Right renal pelvis (tissue), 4 donors: ENCODE data around the gene TARBP2. TPM values are rescaled to one million over a fixed set of nuclear protein-coding genes. Genes with fewer than 3 reads are reported as not detected.

Experiments
- DNase-seq, 4 donors: peaks; one replicate each; pipeline ENCODE4 v3.0.0-alpha.2; 2013; ENCODE audit warnings: low read depth in 4 of 4, low spot score in 3 of 4, missing footprints in 1 of 4
- polyA plus RNA-seq, 4 donors: library from polyadenylated mRNA; unstranded; fragments of 120-200 nt; gene quantifications; one replicate each; pipeline ENCODE4 v1.2.1, GENCODE V29; 2013; ENCODE audit not compliant: insufficient read length in 4 of 4

The TARBP2 gene
- polyA plus RNA-seq, 4 donors, result 43.0 to 57.0 (median 45.7) TPM

GRCh38 chr12:53493610-53494391 is 7.3 kb upstream of the TARBP2 start:
- DNase-seq, result no peak

DNA sequence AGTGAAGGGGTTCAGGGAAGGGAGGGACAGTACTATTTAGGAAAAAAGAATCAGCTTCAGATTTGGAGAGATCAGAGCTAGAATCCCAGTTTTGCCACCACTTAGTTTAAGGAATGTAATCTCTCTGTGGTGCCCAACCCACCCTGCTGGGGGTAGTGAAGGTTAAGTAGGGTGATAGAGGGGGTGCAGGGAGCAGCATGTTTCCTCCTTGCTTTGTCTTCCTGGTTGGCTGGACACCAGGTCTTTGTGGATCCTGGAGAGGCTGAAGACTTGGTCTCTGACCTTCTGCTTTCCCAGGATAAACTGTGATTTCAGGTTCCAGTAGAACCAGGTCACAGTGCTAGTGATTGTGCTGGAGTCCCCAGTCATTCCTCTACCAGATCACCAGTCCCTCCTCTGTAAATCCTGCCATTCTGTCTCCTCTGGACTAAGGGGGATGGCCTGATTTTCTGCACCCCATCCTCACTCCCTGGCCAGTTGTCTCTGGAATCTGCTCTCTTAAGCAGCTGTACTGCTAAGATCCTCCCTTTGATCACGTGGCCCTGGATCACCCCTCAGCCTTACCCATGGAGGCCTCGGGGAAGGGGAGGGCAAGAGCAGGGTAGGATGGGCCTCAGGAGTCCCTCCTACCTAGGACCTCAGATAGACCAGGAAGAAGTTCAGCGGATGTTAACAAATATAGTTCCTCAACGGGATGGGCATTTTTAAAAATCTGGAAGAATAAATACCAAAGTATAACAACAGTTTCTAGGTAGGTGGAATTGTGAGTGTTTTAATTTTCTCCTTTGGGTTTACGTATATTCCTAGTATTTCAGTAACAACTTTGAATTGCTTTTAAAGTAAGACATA is 5.0 kb upstream of the TARBP2 start:
- DNase-seq, result no peak

GRCh38 chr12:53496752-53497032 is 4.4 kb upstream of the TARBP2 start:
- DNase-seq, result no peak

DNA sequence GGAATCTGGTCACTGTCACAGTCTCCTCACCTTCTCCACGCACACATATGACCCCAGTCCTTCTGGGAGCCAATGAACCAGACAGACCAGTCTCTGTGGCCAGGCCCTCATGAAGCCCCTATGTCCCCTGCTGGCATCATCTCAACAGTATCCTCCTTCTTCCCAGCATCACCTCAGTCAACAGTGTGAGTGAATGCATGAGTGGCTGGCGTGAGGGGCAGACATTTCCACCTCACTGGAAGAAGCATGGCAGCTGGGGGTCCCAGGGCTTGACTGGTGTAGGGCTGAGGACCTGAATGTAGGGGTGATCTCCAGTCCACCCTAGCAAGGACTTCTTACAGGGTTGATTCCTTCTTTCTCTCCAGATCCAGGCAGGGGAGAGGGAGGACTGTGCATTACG is 3.6 kb upstream of the TARBP2 start:
- no peak for DNase-seq

DNA sequence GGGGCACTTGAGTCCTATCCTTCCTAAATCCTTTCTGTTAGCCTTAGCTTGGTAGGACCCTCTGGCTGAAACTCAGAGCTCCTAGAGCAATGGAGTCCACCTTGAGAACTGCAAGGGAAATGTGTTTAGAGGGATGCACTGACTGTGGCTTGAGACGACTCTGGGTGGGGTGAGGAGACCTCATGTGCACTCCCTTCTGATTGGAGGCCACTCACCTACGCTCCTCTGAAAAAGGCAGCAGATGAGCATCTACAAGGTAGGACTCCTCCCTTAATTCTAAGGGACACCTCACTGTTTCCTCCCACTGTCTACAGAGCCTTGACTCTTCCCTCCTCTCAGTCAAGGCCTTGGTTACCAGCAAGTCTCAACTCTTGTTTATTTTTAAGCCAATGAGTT is 2.9 kb upstream of the TARBP2 start:
- no peak for DNase-seq

DNA sequence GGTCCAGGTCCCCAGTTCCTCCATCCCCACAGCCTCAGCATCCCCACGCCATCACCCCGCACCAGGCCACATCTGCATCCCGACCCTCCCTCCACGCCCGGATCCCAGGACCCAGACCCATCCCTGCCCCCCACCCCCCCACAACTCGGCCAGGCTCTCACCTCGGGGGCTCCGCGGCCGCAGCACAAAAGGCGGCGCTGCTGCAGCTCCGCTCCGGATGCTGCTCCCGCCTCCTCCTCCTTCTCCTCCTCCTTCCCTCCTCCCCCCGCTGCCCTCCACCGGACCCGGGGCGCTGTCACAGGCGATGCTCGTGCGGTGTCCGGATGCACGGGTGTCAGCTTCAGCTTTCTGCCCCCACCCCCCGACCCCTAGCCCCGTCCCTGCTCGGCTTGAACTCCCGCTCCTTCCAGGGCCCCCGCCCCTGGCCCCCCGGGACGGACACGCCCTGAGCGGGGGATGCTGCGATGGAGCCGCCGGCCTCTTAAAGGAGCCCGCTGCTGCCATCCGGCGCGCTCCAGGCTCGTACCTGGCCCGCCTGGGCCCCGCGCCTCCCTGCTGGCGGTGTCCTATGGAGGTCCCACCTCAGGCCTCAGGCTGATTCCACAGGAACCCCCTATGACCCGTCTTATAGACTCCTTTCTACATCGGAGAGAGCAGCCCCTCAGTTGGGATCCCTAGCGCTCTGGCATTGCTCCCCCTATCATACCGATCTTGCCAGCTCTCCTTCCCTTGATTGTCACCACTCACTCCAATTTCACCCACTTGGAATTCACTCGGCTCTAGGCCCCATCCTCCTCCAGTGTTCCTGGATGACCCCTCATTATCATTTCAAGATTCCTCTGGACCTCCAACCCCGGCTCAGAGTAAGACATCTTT is 1.6 kb upstream of the TARBP2 start, which contains the start of gene MAP3K12:
TSS of gene MAP3K12 (minus strand) at position 193 of the 876 bp plus-strand sequence. CDS start 12,067 bp downstream, outside the sequence.
- peak in 1 of 4 donors; percentile 38 for DNase-seq

DNA sequence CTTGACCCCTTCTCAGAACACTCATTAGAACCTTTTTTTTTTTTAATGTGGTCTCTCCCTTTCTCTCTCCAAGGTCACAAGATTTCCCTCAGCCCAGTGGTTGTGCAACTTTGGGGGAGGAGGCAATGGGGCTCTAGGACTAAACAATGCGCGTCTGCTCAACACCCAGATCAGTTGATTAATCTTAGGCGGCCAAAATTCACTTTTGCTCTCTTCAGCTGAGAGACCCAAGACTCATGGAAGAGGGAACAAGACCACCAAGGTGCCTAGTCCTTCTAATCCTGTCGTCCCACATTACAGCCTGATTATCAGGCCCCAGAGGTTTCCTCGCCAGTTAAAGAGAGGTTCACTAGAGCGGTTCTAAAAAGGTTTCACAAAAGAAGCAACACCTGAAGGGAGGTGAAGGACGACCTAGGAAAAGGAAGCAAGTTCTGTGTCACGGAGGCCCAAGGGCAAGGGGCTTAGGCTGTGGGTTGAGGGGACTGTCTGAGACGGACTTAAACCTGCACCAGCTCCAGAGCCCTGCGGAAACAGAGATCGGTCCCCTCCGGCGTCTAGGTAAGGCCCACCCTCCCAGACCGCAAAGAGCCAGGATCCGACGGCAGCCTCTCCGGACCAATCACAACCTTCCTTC is 824 bp upstream of the TARBP2 start:
- DNase-seq, result peak in 1 of 4 donors; percentile 44

GRCh38 chr12:53501615-53502181 is 615 bp downstream of the TARBP2 start:
- no peak for DNase-seq

GRCh38 chr12:53502331-53502730 is 1.2 kb downstream of the TARBP2 start:
- no peak for DNase-seq

- no peak for DNase-seq
Observed at GRCh38 chr12:53502983-53503728, 2.1 kb downstream of the TARBP2 start.

DNA sequence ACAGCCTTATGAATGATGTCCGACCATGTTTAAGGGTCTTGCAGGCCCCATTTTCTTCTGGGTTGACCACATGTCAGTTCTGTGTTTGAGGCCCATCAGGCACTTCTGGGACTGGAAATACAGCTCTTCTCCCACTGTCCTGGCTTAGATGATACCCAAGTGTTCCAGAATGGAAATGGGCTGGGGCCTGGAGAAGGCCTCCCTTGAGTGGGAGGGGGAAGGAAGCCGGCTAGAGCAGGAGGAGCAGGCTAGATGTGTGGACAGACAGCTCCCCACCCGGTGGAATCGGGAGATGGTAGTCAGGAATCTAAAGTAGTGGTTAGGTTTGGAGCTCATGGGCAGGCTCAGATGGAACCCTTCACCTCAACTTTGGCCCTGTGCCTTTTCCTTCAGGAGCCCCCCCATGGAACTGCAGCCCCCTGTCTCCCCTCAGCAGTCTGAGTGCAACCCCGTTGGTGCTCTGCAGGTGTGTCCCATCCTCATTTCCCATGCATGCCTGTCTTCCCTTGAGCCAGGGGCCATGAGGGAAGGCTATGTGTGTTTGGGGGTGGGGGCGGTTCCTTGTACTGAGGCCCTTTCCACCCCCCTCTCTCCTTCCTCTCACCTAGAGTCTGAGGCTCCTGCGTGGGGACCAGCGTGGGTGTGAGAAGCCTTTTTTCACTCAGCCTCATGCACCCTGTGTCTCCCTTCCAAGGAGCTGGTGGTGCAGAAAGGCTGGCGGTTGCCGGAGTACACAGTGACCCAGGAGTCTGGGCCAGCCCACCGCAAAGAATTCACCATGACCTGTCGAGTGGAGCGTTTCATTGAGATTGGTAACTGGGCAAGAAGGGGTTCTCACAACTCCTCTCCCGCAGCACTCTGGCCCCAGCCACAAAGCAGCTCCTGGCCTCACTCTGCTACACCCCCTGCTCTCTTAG is 3.2 kb downstream of the TARBP2 start:
- DNase-seq, result no peak

DNA sequence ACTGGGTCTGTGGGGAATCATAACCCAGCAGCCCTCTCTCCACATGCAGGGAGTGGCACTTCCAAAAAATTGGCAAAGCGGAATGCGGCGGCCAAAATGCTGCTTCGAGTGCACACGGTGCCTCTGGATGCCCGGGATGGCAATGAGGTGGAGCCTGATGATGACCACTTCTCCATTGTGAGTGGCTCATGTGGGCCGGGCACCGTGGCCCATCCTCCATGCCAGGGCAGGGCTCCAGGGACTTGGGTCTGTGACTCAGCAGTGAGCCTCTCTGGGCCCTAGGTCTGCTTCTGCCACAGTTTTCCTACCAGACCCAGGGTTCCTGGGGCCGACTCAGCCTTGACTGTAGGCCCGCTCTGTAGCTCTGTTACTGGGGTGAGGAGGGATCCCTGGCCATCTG is 4.0 kb downstream of the TARBP2 start:
- DNase-seq, result no peak

GRCh38 chr12:53505555-53506449 is 4.7 kb downstream of the TARBP2 start:
- no peak for DNase-seq

GRCh38 chr12:53506450-53506785 is 5.3 kb downstream of the TARBP2 start:
- DNase-seq, result no peak

DNA sequence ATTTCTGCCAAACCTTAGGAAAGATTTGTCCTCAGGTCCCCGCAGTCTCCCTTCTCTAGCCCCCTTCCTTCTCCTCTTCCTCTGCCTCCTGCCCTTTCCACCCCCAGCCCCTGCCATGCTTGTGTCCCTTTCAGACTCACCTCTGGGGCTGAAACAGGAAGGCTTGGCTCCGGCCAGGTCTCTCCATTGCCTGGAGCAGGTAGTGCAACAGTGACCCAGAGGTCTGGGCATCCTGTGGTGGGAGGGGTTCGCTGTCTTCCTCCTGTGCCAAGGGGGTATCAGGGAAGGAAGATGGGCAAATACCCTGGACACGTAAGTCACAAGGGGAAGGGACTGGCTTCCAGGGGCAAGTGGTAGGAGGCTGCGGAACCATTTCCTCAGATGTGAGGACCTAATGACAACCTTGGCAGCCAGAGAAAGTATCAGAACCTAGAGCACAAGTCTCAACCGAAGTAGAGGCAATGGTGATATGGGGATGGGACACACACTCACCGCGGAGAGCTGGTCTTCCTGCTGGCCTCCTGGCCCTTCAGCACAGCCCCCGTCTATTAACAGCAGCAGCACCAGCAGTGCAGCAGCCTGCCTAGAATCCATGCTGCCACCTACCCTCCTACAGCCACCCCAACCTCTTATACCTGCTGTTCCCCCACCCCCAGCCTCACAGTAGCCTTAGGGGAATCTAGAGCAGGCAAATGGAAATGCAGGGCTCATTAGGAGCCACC is 6.0 kb downstream of the TARBP2 start, which contains the start of gene NPFF:
TSS of gene NPFF (minus strand) at position 604 of the 722 bp plus-strand sequence. CDS start at position 594, 10 bp downstream.
- no peak for DNase-seq

DNA sequence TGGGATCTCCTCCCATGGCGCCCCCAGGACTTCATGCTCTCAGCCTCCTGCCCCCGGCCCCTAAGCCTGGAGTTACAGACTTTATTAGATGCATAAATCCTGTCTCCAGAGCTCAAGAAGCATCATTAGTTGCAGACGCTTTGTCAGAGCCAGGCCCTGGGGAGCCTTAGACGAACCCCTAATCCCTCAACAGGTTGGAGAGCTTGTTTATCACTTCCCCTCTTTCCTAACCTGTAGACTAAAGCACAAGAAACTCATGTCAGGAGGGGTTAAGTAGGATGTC is 6.5 kb downstream of the TARBP2 start:
- no peak for DNase-seq
